Panc1 (cell line): ENCODE data around the gene JAKMIP3. TPM values are rescaled to one million over a fixed set of nuclear protein-coding genes. Genes with fewer than 3 reads are reported as not detected.

Experiments
- ATAC-seq: fragments of 200-7000 bp; cut with Tn5 transposase; 2 replicates; pipeline ENCODE4 v1.9.1; 2020; ENCODE audit warnings: mild to moderate bottlenecking, moderate library complexity
- BruUV-seq: library from RNA; stranded (reverse); fragments of 400-500 nt; replicated peaks from 2 replicates; lab custom pipeline; 2021; lab: Mats Ljungman, UMichigan
- CTCF ChIA-PET: fragments of 300-600 bp; sonication (Branson Sonifier 250); formaldehyde crosslinking; loops from one replicate; lab custom pipeline; 2022; ENCODE audit warnings: antibody characterized with exemption; lab: Charles Lee
- POLR2A ChIA-PET: fragments of 300-600 bp; sonication (Branson Sonifier 250); formaldehyde crosslinking; loops from one replicate; lab custom pipeline; 2022; ENCODE audit warnings: antibody characterized with exemption; lab: Charles Lee
- DNase-seq: peaks from one replicate; pipeline ENCODE4 v3.0.0-alpha.2; 2010; ENCODE audit warnings: low read depth, low spot score
- H3K27ac ChIP-seq: 2 replicates; pipeline ENCODE4 v1.5.1; 2011; ENCODE audit warnings: mild to moderate bottlenecking, low read length, inconsistent platforms
- H3K27me3 ChIP-seq: fragments of 200-500 bp; sonication (Bioruptor generic); 2 replicates; pipeline ENCODE4 v1.6.0; 2014; ENCODE audit warnings: low read length, inconsistent platforms; ENCODE audit not compliant: control insufficient read depth, insufficient read depth
- H3K36me3 ChIP-seq: fragments of 200-500 bp; sonication (Bioruptor generic); 2 replicates; pipeline ENCODE4 v1.5.1; 2014; ENCODE audit warnings: inconsistent platforms, mild to moderate bottlenecking, low read length, moderate library complexity; ENCODE audit not compliant: control insufficient read depth, insufficient read depth
- H3K4me1 ChIP-seq: 2 replicates; pipeline ENCODE4 v1.5.1; 2011; ENCODE audit warnings: inconsistent platforms, mild to moderate bottlenecking, low read length, moderate library complexity; ENCODE audit not compliant: control insufficient read depth, insufficient read depth
- H3K4me3 ChIP-seq, 2 experiments: 2 replicates each; pipeline ENCODE4 v1.5.1; 2011 to 2012; ENCODE audit warnings: low read depth in 2 of 2, low read length in 2 of 2, mild to moderate bottlenecking in 2 of 2, inconsistent platforms in 1 of 2, moderate library complexity in 1 of 2
- H3K9me3 ChIP-seq: fragments of 200-500 bp; sonication (Bioruptor generic); 2 replicates; pipeline ENCODE4 v1.5.1; 2014; ENCODE audit warnings: low read depth, mild to moderate bottlenecking, inconsistent platforms, low read length, moderate library complexity; ENCODE audit not compliant: control insufficient read depth, insufficient read depth
- POLR2AphosphoS5 ChIP-seq: IDR thresholded peaks from 2 replicates; pipeline ENCODE4 v1.6.1; 2012; ENCODE audit warnings: mild to moderate bottlenecking, low read depth, low read length, moderate library complexity
- SIN3A ChIP-seq: IDR thresholded peaks from 2 replicates; pipeline ENCODE4 v1.6.1; 2012; ENCODE audit warnings: low read depth, mild to moderate bottlenecking, low read length, moderate library complexity, borderline replicate concordance; ENCODE audit not compliant: insufficient read depth
- TCF7L2 ChIP-seq: IDR thresholded peaks from 2 replicates; pipeline ENCODE4 v1.6.1; 2011; ENCODE audit warnings: mild to moderate bottlenecking, low read depth, low read length, inconsistent platforms
- in situ Hi-C: cut with HindIII; loops from 2 replicates; pipeline ENCODE4 v1.10.0; 2016; ENCODE audit warnings: low sequenced_read_pairs, low pct_unique_long_range_greater_than_20kb
- intact Hi-C: fragments of 100-400 bp; cut with micrococcal nuclease; formaldehyde crosslinking; loops from one replicate; pipeline ENCODE4 v1.10.0; 2022; ENCODE audit not compliant: unreplicated experiment
- total RNA-seq: library from RNA; stranded (reverse); gene quantifications from one replicate; pipeline ENCODE4 v1.2.1, GENCODE V29; 2021; ENCODE audit not compliant: unreplicated experiment
- TF ChIP-seq, protein P1 (sequence below): fragments of 450-650 bp; IDR thresholded peaks from 2 replicates; pipeline ENCODE4 v1.5.1; 2017; ENCODE audit warnings: mild to moderate bottlenecking
- TF ChIP-seq, protein P2 (sequence below), 2 experiments: IDR thresholded peaks; 2 replicates each; pipeline ENCODE4 v1.6.1; 2011 to 2012; ENCODE audit warnings: low read depth in 2 of 2, control low read depth in 1 of 2, low read length in 1 of 2, mild to moderate bottlenecking in 1 of 2, moderate library complexity in 1 of 2; ENCODE audit not compliant: insufficient read depth in 1 of 2

Gene JAKMIP3
- total RNA-seq, 1 experiment from 2014 or later, result 1.5 TPM

DNA sequence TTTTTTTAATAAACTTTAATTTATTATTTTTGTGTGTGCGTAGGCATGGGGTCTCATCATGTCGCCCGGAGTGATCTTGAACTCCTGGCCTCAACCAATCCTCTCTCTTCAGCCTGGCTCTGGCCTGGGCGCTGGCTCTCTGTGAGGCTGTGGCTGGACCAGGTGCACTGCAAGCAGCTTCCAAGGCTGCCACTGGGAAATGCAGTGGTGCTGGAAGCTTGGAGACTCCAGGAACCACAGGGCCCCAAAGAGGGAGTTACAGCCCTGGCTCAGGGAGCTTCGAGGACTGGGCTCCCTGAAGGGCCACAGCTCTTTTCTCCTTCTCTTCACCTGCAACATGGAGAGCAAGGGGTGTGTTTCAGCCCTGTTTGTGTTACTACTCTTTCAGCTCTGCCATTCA, 47.3 kb upstream of the JAKMIP3 start:
- H3K9me3 ChIP-seq, result no peaks in the 10 kb centered on the region
- ChIA-PET CTCF (no interaction called here), POLR2A (no interaction called here)
- no peak overlapping the region for H3K27ac ChIP-seq
- BruUV-seq, result no TSS peak
- DNase-seq, result no peak
- no peak overlapping the region for H3K4me3 ChIP-seq
- no peaks in the 10 kb centered on the region; the same call in 1 of the 2 replicates for H3K27me3 ChIP-seq
- TF ChIP-seq TCF7L2, result no peak
- no peak for TF ChIP-seq SIN3A
- TF ChIP-seq, protein P1, sequence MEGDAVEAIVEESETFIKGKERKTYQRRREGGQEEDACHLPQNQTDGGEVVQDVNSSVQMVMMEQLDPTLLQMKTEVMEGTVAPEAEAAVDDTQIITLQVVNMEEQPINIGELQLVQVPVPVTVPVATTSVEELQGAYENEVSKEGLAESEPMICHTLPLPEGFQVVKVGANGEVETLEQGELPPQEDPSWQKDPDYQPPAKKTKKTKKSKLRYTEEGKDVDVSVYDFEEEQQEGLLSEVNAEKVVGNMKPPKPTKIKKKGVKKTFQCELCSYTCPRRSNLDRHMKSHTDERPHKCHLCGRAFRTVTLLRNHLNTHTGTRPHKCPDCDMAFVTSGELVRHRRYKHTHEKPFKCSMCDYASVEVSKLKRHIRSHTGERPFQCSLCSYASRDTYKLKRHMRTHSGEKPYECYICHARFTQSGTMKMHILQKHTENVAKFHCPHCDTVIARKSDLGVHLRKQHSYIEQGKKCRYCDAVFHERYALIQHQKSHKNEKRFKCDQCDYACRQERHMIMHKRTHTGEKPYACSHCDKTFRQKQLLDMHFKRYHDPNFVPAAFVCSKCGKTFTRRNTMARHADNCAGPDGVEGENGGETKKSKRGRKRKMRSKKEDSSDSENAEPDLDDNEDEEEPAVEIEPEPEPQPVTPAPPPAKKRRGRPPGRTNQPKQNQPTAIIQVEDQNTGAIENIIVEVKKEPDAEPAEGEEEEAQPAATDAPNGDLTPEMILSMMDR, result no peak
- TF ChIP-seq, protein P2, sequence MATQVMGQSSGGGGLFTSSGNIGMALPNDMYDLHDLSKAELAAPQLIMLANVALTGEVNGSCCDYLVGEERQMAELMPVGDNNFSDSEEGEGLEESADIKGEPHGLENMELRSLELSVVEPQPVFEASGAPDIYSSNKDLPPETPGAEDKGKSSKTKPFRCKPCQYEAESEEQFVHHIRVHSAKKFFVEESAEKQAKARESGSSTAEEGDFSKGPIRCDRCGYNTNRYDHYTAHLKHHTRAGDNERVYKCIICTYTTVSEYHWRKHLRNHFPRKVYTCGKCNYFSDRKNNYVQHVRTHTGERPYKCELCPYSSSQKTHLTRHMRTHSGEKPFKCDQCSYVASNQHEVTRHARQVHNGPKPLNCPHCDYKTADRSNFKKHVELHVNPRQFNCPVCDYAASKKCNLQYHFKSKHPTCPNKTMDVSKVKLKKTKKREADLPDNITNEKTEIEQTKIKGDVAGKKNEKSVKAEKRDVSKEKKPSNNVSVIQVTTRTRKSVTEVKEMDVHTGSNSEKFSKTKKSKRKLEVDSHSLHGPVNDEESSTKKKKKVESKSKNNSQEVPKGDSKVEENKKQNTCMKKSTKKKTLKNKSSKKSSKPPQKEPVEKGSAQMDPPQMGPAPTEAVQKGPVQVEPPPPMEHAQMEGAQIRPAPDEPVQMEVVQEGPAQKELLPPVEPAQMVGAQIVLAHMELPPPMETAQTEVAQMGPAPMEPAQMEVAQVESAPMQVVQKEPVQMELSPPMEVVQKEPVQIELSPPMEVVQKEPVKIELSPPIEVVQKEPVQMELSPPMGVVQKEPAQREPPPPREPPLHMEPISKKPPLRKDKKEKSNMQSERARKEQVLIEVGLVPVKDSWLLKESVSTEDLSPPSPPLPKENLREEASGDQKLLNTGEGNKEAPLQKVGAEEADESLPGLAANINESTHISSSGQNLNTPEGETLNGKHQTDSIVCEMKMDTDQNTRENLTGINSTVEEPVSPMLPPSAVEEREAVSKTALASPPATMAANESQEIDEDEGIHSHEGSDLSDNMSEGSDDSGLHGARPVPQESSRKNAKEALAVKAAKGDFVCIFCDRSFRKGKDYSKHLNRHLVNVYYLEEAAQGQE (IDR thresholded peaks at IDR 0.05; ENCODE audit: insufficient read depth in 1 of 2, low read depth in 2 of 2, low read length in 1 of 2), result no peak
- TF ChIP-seq POLR2AphosphoS5, result no peak
- intact Hi-C loops (no loop called here), in situ Hi-C loops (no loop called here)
- no peaks in the 10 kb centered on the region for H3K36me3 ChIP-seq
- ATAC-seq, result no peak
- H3K4me1 ChIP-seq, result peaks cover 3% of the 10 kb centered on the region; the same call in 1 of the 2 replicates

DNA sequence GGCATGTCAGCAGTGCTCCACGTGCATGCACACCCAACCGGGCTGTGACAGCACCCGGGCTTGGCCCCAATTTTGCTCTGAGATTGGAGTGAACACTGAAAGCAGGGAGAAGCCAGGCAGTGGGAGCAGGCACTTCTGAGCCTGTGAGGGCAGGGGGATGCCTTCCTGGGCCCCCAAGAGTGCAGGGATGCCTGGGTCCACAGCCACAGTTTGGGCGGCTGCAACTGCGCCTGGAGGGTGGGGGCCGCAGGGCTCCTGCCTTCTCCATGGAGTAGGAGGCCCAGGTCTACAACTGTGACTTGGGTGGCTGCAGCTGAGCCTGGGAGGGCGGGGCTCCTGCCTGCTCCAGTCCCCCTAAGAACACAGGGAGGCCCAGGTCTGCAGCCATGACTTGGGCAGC, 46.4 kb upstream of the JAKMIP3 start:
- no peaks in the 10 kb centered on the region for H3K36me3 ChIP-seq
- peaks cover under 1% of the 10 kb centered on the region for H3K27me3 ChIP-seq
- H3K27ac ChIP-seq, result no peak overlapping the region
- CTCF ChIA-PET, result no interaction called here
- TF ChIP-seq POLR2AphosphoS5 (no peak), TCF7L2 (no peak), SIN3A (no peak)
- TF ChIP-seq, protein P2 (IDR thresholded peaks at IDR 0.05; ENCODE audit: insufficient read depth in 1 of 2, low read depth in 2 of 2, low read length in 1 of 2), result no peak
- TF ChIP-seq, protein P1, result no peak
- no peak for DNase-seq
- no peaks in the 10 kb centered on the region for H3K9me3 ChIP-seq
- no peak overlapping the region for H3K4me3 ChIP-seq
- intact Hi-C loops, result no loop called here
- in situ Hi-C loops, result no loop called here
- H3K4me1 ChIP-seq, result peaks cover 7% of the 10 kb centered on the region; the same call in 1 of the 2 replicates
- POLR2A ChIA-PET, result no interaction called here
- ATAC-seq, result no peak
- no TSS peak for BruUV-seq
